ENCODE measurements around the gene CKAP5.

Gene CKAP5

GRCh38 chr11:46838501-46838900 lies 7.6 kb downstream of the CKAP5 start:
- TF ChIP-seq, protein P1, sequence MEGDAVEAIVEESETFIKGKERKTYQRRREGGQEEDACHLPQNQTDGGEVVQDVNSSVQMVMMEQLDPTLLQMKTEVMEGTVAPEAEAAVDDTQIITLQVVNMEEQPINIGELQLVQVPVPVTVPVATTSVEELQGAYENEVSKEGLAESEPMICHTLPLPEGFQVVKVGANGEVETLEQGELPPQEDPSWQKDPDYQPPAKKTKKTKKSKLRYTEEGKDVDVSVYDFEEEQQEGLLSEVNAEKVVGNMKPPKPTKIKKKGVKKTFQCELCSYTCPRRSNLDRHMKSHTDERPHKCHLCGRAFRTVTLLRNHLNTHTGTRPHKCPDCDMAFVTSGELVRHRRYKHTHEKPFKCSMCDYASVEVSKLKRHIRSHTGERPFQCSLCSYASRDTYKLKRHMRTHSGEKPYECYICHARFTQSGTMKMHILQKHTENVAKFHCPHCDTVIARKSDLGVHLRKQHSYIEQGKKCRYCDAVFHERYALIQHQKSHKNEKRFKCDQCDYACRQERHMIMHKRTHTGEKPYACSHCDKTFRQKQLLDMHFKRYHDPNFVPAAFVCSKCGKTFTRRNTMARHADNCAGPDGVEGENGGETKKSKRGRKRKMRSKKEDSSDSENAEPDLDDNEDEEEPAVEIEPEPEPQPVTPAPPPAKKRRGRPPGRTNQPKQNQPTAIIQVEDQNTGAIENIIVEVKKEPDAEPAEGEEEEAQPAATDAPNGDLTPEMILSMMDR (IDR thresholded peaks at IDR 0.05; ENCODE audit: low read depth, low read length), result no peak
- DNase-seq (ENCODE audit: extremely low read depth, low read depth), result no peak

DNA sequence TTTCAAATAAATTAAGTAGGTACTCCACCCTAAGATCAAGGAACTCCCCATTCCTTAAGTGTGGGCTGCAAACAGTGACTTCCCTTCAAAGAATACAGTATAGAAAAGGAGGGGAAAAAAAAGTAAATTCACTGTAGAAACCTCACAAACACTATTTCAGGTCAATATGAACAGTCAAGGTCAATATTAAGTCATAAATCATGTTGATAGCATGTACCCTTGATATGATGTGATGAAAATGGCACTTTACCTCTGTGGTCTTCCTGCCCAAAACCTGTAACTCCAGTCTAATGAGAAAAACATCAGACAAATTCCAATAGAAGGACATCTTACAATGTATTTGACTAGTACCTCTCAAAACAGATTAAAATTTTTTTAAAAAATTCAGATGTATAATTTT lies 8.2 kb downstream of the CKAP5 start:
- no peak for DNase-seq (ENCODE audit: extremely low read depth, low read depth)
- TF ChIP-seq, protein P1 (IDR thresholded peaks at IDR 0.05; ENCODE audit: low read depth, low read length), result no peak

DNA sequence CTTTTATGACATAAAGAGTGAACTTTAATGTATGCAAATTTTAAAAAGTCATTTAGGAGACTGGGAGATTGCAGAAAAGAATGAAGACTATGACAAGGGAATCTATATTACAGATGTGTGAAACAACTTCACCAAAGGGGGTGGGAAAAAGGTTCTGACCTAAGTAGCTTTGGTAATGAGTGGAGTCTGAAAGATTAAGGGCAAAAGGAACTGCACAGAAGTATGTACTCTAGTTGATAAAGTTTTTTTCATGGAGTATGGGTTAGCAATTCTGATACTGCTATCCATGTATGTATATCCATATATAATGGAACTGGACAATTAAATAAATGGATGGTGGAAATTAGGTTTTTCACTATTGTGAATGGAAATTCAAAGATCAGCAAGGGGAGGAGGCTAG lies 9.2 kb downstream of the CKAP5 start:
- DNase-seq (ENCODE audit: extremely low read depth, low read depth), result no peak
- TF ChIP-seq, protein P1 (IDR thresholded peaks at IDR 0.05; ENCODE audit: low read depth, low read length), result no peak

DNA sequence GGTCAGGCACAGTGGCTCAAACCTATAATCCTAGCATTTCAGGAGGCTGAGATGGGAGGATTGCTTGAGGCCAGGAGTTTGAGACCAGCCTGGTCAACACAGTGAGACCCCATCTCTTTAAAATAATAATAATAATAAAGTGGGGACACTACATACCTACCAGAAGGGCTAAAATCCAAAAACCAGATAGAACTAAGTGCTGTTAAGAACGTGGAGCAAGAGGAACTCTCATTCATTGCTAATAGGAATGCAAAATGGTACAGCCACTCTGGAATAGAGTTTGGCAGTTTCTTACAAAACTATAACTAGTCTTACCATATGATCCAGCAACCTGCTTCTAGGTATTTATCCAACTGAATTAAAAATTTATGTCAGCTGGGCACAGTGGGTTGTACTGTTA lies 9.6 kb downstream of the CKAP5 start:
- no peak for DNase-seq (ENCODE audit: extremely low read depth, low read depth)
- TF ChIP-seq, protein P1 (IDR thresholded peaks at IDR 0.05; ENCODE audit: low read depth, low read length), result no peak

GRCh38 chr11:46835897-46836296 lies 10.2 kb downstream of the CKAP5 start:
- no peak for DNase-seq (ENCODE audit: extremely low read depth, low read depth)

DNA sequence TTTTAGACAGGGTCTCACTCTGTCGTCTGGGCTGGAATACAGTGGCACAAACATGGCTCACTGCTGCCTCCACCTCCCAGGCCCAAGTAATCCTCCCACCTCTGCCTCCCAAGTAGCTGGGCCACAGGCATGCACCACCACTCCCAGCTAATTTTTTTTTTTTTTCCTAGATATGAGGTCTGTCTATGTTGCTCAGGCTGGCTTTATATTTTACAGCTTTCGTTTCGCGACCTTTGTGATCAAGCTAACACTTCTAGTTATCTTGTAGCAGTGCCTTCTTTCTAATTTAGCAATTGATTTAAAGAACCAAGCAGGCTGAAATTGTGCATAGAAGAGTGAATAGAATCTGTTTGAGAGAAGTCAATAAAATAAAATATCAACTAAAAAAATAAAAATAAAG lies 11.3 kb downstream of the CKAP5 start:
- TF ChIP-seq, protein P1 (IDR thresholded peaks at IDR 0.05; ENCODE audit: low read depth, low read length), result no peak
- no peak for DNase-seq (ENCODE audit: extremely low read depth, low read depth)

More at GRCh38 chr11:46835897-46836296, 10.2 kb downstream of the CKAP5 start:
- TF ChIP-seq, protein P1 (IDR thresholded peaks at IDR 0.05; ENCODE audit: low read depth, low read length), result no peak

GRCh38 chr11:46832511-46833214 lies 13.4 kb downstream of the CKAP5 start:
- TF ChIP-seq, protein P1 (IDR thresholded peaks at IDR 0.05; ENCODE audit: low read depth, low read length), result no peak
- no peak for DNase-seq (ENCODE audit: extremely low read depth, low read depth)

All from AG09319 (cell line).